PC-9 (cell line): ENCODE data around the gene ECHDC1. TPM values are rescaled to one million over a fixed set of nuclear protein-coding genes. Genes with fewer than 3 reads are reported as not detected.
A peak's percentile ranks its signal among the peaks of the same experiment; 100 is the strongest.

Experiments used
- BruUV-seq: library from RNA; stranded (reverse); fragments of 400-500 nt; replicated peaks from 2 replicates; lab custom pipeline; 2021; lab: Mats Ljungman, UMichigan
- CTCF ChIA-PET: fragments of 300-600 bp; sonication (Branson Sonifier 250); formaldehyde crosslinking; loops from one replicate; lab custom pipeline; 2022; ENCODE audit warnings: antibody characterized with exemption; lab: Charles Lee
- POLR2A ChIA-PET: fragments of 300-600 bp; sonication (Branson Sonifier 250); formaldehyde crosslinking; loops from one replicate; lab custom pipeline; 2022; ENCODE audit warnings: antibody characterized with exemption; ENCODE audit not compliant: unreplicated experiment; lab: Charles Lee
- DNase-seq, 2 experiments: peaks; one replicate each; pipeline versions ENCODE4 v3.0.0 to v3.0.0-alpha.2; 2015 to 2022; ENCODE audit warnings: mixed read lengths in 1 of 2
- H2AFZ ChIP-seq: fragments of 200-600 bp; sonication (generic); 2 replicates; pipeline ENCODE4 v1.8.1; 2017; ENCODE audit warnings: antibody characterized with exemption
- H3F3A ChIP-seq: fragments of 200-600 bp; sonication (generic); 2 replicates; pipeline ENCODE4 v1.8.1; 2017; ENCODE audit warnings: antibody characterized with exemption, mild to moderate bottlenecking, low read depth; ENCODE audit not compliant: insufficient read depth
- H3K27ac ChIP-seq: fragments of 200-600 bp; sonication (generic); 2 replicates; pipeline ENCODE4 v1.6.1; 2016; ENCODE audit warnings: mixed run types
- H3K27me3 ChIP-seq: fragments of 200-600 bp; sonication (generic); 2 replicates; pipeline ENCODE4 v1.6.1; 2016; ENCODE audit warnings: low read depth, mixed run types; ENCODE audit not compliant: insufficient read depth
- H3K36me3 ChIP-seq: fragments of 200-600 bp; sonication (generic); 2 replicates; pipeline ENCODE4 v1.6.1; 2016; ENCODE audit warnings: low read depth, mixed run types
- H3K4me1 ChIP-seq: fragments of 200-600 bp; sonication (generic); replicated peaks from 2 replicates; pipeline ENCODE4 v1.6.1; 2016; ENCODE audit warnings: mixed run types; ENCODE audit not compliant: insufficient read depth
- H3K4me2 ChIP-seq: fragments of 200-600 bp; sonication (generic); 2 replicates; pipeline ENCODE4 v1.6.1; 2017; ENCODE audit warnings: mixed run types
- H3K4me3 ChIP-seq: fragments of 200-600 bp; sonication (generic); 2 replicates; pipeline ENCODE4 v1.6.1; 2016; ENCODE audit warnings: mixed run types
- H3K79me2 ChIP-seq: fragments of 200-600 bp; sonication (generic); 2 replicates; pipeline ENCODE4 v1.6.1; 2017; ENCODE audit warnings: low read depth, mixed run types
- H3K9me2 ChIP-seq: fragments of 200-600 bp; sonication (generic); 2 replicates; pipeline ENCODE4 v1.8.1; 2017; ENCODE audit warnings: mild to moderate bottlenecking; ENCODE audit not compliant: insufficient read depth
- H3K9me3 ChIP-seq: fragments of 200-600 bp; sonication (generic); 2 replicates; pipeline ENCODE4 v1.8.1; 2016; ENCODE audit warnings: low read depth; ENCODE audit not compliant: insufficient read depth
- H4K20me1 ChIP-seq: fragments of 200-600 bp; sonication (generic); 2 replicates; pipeline ENCODE4 v1.8.1; 2017; ENCODE audit not compliant: insufficient read depth
- CTCF ChIP-seq: fragments of 200-600 bp; sonication (generic); conservative IDR thresholded peaks from 2 replicates; pipeline ENCODE4 v1.6.1; 2017; ENCODE audit warnings: mixed run types, antibody characterized with exemption, mild to moderate bottlenecking, moderate library complexity
- EZH2 ChIP-seq: fragments of 200-600 bp; sonication (generic); IDR thresholded peaks from 2 replicates; pipeline ENCODE4 v1.8.0; 2017; ENCODE audit warnings: antibody characterized with exemption, low read depth
- intact Hi-C: fragments of 100-400 bp; cut with micrococcal nuclease; formaldehyde crosslinking; loops from one replicate; pipeline ENCODE4 v1.10.0; 2022; ENCODE audit not compliant: unreplicated experiment
- total RNA-seq: library from RNA; stranded (reverse); gene quantifications from 2 replicates; pipeline ENCODE4 v1.2.3, GENCODE V29; 2021

Gene ECHDC1
- total RNA-seq, 1 experiment from 2014 or later = 50.4 TPM

- Histone ChIP-seq H4K20me1 (no peaks in the 10 kb centered on the region), H3K4me2 (no peak overlapping the region), H3K9me3 (no peaks in the 10 kb centered on the region), H3K36me3 (no peaks in the 10 kb centered on the region), H3F3A (no peaks in the 10 kb centered on the region), H3K27ac (no peak overlapping the region), H2AFZ (peak overlapping the region; percentile 42; the same call in 1 of the 2 replicates), H3K79me2 (no peaks in the 10 kb centered on the region), H3K4me1 (no peaks in the 10 kb centered on the region), H3K9me2 (no peaks in the 10 kb centered on the region; the same call in 1 of the 2 replicates), H3K4me3 (no peak overlapping the region), H3K27me3 (no peaks in the 10 kb centered on the region)
- TF ChIP-seq EZH2 (no peak), CTCF (no peak)
- intact Hi-C loops = no loop called here
- no TSS peak for BruUV-seq
- DNase-seq = no peak
- CTCF ChIA-PET = no interaction called here
- POLR2A ChIA-PET = no interaction called here
Observed at GRCh38 chr6:127243501-127243900, 99.9 kb downstream of the ECHDC1 start.

Other genes starting within 250 kb of the ECHDC1 start
- gene RSPO3, start 224.9 kb downstream of the ECHDC1 start, total RNA-seq = not detected in 2 replicates
- gene RNF146, start 76.7 kb downstream of the ECHDC1 start, total RNA-seq = 26.0 and 28.6 TPM in 2 replicates
- gene KIAA0408, start 115.8 kb upstream of the ECHDC1 start, total RNA-seq = not detected in 2 replicates
- gene C6orf58, start 233.6 kb upstream of the ECHDC1 start, total RNA-seq = not detected in 2 replicates